AG09319 (cell line): ENCODE measurements around the gene CAB39.

Experiments
- DNase-seq: peaks from one replicate; pipeline ENCODE4 v3.0.0-alpha.2; 2010; ENCODE audit warnings: low read depth; ENCODE audit errors: extremely low read depth
- TF ChIP-seq, protein P1 (sequence below): IDR thresholded peaks from 2 replicates; pipeline ENCODE4 v1.5.1; 2011; ENCODE audit warnings: low read depth, mild to moderate bottlenecking, inconsistent platforms, low read length, moderate library complexity

The CAB39 gene

DNA sequence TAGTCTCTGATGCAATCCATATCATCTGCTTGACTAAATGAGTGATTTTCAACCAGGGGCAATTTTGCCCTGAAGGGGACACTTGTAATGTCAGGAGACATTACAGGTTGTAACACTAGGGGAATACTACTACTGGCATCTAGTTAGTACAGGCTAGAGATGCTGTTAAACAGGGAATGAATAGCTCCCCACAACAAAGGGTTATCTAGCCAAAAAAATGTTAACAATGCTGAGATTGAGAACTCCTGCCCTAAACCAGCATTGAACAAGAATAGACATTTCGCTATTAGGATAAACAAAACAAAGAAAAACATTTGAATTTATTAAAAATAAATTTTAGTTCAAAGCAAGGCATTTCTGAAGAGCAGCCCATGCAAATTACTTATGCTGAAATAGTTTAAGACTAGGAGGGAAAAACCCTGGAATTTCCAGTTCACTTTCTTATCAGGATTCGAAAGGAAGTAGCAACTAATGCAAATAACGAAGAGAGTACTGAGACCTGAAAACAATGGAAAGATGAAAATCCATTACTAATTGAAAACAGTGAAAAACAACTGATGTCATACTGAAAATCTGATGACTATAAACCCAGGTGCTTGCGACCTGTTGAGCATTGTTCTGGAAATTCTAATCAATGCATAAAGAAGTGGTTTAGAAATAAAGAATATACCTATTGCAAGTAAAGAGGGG, 53.1 kb downstream of the CAB39 start:
- TF ChIP-seq, protein P1, sequence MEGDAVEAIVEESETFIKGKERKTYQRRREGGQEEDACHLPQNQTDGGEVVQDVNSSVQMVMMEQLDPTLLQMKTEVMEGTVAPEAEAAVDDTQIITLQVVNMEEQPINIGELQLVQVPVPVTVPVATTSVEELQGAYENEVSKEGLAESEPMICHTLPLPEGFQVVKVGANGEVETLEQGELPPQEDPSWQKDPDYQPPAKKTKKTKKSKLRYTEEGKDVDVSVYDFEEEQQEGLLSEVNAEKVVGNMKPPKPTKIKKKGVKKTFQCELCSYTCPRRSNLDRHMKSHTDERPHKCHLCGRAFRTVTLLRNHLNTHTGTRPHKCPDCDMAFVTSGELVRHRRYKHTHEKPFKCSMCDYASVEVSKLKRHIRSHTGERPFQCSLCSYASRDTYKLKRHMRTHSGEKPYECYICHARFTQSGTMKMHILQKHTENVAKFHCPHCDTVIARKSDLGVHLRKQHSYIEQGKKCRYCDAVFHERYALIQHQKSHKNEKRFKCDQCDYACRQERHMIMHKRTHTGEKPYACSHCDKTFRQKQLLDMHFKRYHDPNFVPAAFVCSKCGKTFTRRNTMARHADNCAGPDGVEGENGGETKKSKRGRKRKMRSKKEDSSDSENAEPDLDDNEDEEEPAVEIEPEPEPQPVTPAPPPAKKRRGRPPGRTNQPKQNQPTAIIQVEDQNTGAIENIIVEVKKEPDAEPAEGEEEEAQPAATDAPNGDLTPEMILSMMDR = no peak
- DNase-seq = no peak

DNA sequence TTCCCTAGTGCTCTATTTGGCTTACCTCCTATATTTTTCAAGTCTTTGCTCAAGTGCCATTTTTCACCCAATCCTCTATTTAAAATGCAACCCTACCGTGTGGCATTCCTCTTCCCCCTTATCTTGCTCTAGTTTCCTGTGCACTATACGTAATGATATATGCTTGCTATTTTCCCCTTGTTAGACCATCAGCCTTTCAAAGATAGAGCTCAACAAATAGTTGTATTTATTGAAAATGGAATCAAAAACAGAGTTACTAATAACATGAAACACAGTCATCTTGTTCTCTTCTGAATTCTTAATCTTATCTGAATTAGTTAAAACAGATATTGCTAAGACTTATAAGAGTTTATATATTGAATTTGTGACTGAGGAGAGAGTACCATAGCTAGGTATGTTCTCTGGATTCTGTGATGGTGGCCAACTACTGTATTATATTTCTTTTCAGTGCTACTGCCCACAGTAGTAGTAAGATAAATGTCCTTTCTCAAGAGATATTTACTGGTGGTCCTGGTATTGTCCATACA, 55.3 kb downstream of the CAB39 start:
- TF ChIP-seq, protein P1 = no peak
- DNase-seq = no peak

DNA sequence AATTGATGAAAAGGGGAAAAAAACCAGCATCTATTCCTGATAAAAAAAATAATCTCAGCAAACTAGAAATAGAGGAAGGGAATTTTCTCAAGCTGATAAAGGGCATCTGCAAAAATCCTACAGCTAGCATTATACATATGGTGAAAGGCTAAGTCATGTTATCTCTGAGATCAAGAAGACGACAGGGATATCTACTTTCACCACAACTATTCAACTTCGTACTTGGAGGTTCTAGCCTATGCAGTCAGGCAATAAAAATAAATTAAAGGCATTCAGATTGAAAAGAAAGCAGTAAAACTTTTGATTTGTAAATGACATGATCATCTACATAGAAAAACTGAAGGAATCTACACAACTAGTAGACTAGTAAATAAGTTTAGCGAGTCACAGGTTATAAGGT, 58.2 kb downstream of the CAB39 start:
- TF ChIP-seq, protein P1 = no peak
- DNase-seq = no peak

DNA sequence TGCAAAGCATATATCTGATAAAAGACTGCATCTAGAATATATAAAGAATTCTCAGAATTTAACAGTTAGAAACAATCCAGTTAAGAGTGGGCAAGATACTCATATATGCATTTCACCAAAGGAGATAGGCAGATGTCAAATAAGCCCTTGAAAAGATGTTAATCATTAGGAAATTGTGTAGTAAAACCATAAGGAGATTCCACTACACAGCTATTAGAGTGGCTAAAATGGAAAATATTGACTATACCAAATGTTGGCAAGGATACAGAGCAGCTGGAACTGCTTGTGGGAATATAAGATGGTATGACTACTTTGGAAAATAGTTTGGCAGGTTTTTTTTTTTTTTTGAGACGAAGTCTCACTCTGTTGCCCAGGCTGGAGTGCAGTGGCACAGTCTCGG, 59.5 kb downstream of the CAB39 start:
- TF ChIP-seq, protein P1 = no peak
- no peak for DNase-seq

DNA sequence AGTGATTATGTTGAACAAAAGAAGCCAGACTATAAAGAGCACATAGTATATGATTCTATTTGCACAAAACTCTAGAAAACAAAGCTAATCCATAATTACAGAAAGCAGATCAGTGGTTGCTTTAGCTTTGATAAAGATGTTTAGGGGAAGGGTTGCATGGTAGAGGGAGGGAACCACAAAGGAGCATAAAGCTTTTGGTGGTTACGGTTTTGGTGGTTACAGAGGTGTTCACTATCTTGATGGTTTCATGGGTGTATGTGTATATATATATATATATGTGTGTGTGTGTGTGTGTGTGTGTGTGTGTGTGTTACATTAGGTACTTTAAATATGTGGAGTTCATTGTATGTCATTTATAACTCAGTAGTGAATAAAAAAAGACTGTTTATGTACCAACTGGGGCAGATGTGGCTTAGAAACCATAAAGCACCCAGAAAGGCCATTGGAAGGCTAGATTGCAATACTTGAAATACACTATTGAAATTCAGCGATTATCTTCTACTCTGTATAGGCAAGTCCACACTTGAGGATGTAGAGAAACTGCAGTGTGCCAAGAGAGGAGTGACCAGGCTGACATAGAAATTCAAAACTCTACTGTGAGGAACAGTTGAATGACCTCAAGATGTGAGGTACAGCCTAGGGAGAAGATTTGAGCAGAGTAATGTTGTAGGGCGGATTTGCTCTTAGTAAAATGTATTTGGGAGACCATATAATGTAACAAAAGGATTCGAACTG, 60.6 kb downstream of the CAB39 start:
- TF ChIP-seq, protein P1 = no peak
- DNase-seq = no peak

DNA sequence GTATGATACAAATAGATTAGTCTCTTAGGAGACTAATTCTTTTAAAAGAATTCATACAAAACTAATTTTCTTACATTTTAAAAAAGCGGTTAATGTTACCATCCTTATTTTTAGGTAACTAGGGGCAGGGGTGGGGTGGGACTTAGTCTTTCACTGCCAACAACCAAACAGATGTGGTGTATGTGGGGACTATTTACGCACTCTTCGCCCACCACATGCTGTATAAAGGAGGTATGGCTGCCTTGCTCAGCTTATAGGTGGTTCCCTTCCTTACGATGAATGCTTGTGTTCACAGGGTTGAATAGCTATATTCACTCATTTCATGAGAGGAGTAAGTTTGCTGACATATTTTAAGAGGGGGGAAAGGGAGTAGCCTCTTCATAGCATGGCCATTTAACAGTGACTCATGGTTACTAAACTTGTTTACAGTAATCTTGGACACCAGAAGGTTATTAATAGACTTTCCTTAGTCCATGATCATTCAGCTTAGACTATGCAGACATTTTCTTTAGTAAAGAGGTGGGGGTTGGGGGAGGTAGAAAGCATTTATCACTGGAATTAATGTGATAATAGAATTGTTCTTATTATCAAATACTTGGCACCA, 61.8 kb downstream of the CAB39 start:
- DNase-seq = no peak
- TF ChIP-seq, protein P1 = no peak

GRCh38 chr2:230775737-230776136, 63.1 kb downstream of the CAB39 start:
- DNase-seq = no peak
- TF ChIP-seq, protein P1 = no peak
